ENCODE results near the gene C17orf58. TPM values are rescaled to one million over a fixed set of nuclear protein-coding genes. Genes with fewer than 3 reads are reported as not detected.

C17orf58 gene
- total and polyA plus RNA-seq, 2 of the 8 experiments (the other 6 are each of a cell fraction or from before 2014, with no cell fraction given): 22.6 to 24.1 TPM

- FAIRE-seq (no peak), DNase-seq (ENCODE audit: low read depth in 1 of 2, low spot score in 2 of 2) (no peak)
- Histone ChIP-seq H4K5ac (ENCODE audit: insufficient read length, low read depth, low read length) (peak overlapping the region; percentile 92), H2BK15ac (ENCODE audit: low read length) (no peak overlapping the region), H2BK5ac (ENCODE audit: low read depth, low read length) (no peak overlapping the region), H3K4ac (replicated peaks; ENCODE audit: insufficient read length, low read depth, low read length) (no peak overlapping the region), H2BK12ac (ENCODE audit: low read depth, low read length) (no peak overlapping the region), H3K14ac (ENCODE audit: insufficient read length) (no peak overlapping the region), H3K27ac (ENCODE audit: low read depth, low read length) (peak overlapping the region; percentile 87), H3K4me1 (replicated peaks in 1 of 4; ENCODE audit: control insufficient read depth in 3 of 4, insufficient read depth in 4 of 4, low read length in 3 of 4) (peaks cover 5 to 19% (median 12%) of the 10 kb centered on the region in 4 experiments; a peak in 6 of 7 replicates), H3K23me2 (ENCODE audit: low read depth, low read length) (peaks cover 2% of the 10 kb centered on the region; the same call in 1 of the 2 replicates), H4K91ac (replicated peaks; ENCODE audit: insufficient read length, low read length) (no peak overlapping the region), H3K36me3 (ENCODE audit: control insufficient read depth in 2 of 4, insufficient read depth in 4 of 4, low read length in 3 of 4) (peaks cover 17 to 32% (median 24%) of the 10 kb centered on the region in 4 experiments), H3K4me3 (ENCODE audit: extremely low read depth in 1 of 4, insufficient read depth in 2 of 4, low read depth in 3 of 4, low read length in 4 of 4) (peak overlapping the region in 2 of 4 experiments; percentile 4 to 53; a peak in 2 of 8 replicates), H2BK20ac (ENCODE audit: low read length) (no peak overlapping the region), H3K9me3 (ENCODE audit: insufficient read depth in 2 of 2, low read depth in 1 of 2, low read length in 1 of 2) (no peaks in the 10 kb centered on the region), H3K56ac (replicated peaks; ENCODE audit: insufficient read length, low read depth, low read length) (no peak overlapping the region), H3K9ac (replicated peaks in 1 of 4; ENCODE audit: extremely low read depth in 1 of 4, low read depth in 3 of 4, low read length in 3 of 4) (no peak overlapping the region), H2BK120ac (replicated peaks; ENCODE audit: low read depth, low read length) (no peak overlapping the region), H3K18ac (ENCODE audit: extremely low read depth, low read length) (no peak overlapping the region), H3K23ac (ENCODE audit: insufficient read length) (no peak overlapping the region), H3K27me3 (replicated peaks in 1 of 4; ENCODE audit: control insufficient read depth in 3 of 4, extremely low read depth in 1 of 4, insufficient read depth in 3 of 4, low read length in 3 of 4) (no peaks in the 10 kb centered on the region), H3K79me1 (ENCODE audit: low read depth, low read length) (0 out of 2 replicates have a peak, but pooled peaks cover 3% of the 10 kb centered on the region), H2AFZ (ENCODE audit: low read length) (no peak overlapping the region), H3K4me2 (ENCODE audit: insufficient read depth in 1 of 2, low read depth in 2 of 2, low read length in 2 of 2) (peak overlapping the region; percentile 53 to 78), H2AK5ac (ENCODE audit: low read depth, low read length) (no peak overlapping the region), H4K8ac (ENCODE audit: extremely low read depth, insufficient read depth, low read length) (no peak overlapping the region), H3K79me2 (ENCODE audit: control insufficient read depth in 1 of 2, insufficient read depth in 2 of 2, low read length in 2 of 2) (peaks cover 9 to 37% of the 10 kb centered on the region in 2 experiments), H4K20me1 (replicated peaks in 1 of 2; ENCODE audit: control insufficient read depth in 1 of 2, insufficient read depth in 2 of 2, low read length in 2 of 2) (peaks cover 7 to 15% of the 10 kb centered on the region in 2 experiments)
- TF ChIP-seq ASH2L (IDR thresholded peaks at IDR 0.05; ENCODE audit: low read length) (peak; percentile 11), POU5F1 (IDR thresholded peaks at IDR 0.05; ENCODE audit: low read depth, low read length) (no peak)
- ChIA-PET CTCF (ENCODE audit: partially characterized antibody) (interaction anchor here (0.6 to 1.9 kb wide), 2 partner anchors 12 to 26 kb away, joined by 4 to 12 read pairs; no protein-coding TSS in a partner anchor), POLR2A (ENCODE audit: partially characterized antibody) (interaction anchor here (0.6 to 6.5 kb wide), 11 partner anchors 8 to 82 kb away, joined by 3 to 45 read pairs (median 6); no protein-coding TSS in a partner anchor)
- 45% methylated on average over 1 of the region's 1 CpG; no CpG with 5 or more reads in 1 of the 2 experiments for WGBS, 2 experiments (ENCODE audit: extremely low coverage in 1 of 2, insufficient coverage in 1 of 2, insufficient read length in 1 of 2, insufficient replicate concordance in 2 of 2, low coverage in 1 of 2, low lambda C conversion rate in 2 of 2, missing lambda C conversion rate in 1 of 2)
These were observed 38.1 kb upstream of the C17orf58 start for GRCh38 chr17:68034452-68034776.

All from H1 (cell line).